Liver (tissue), 3 donors: ENCODE results near the gene LMCD1.

ENCODE experiments used
- ATF3 ChIP-seq: IDR thresholded peaks from 2 replicates; pipeline ENCODE4 v1.6.1; 2016; ENCODE audit warnings: antibody characterized with exemption
- CTCF ChIP-seq: fragments of 150-350 bp; IDR thresholded peaks from 2 replicates; pipeline ENCODE4 v1.5.1; 2017; ENCODE audit warnings: improper control_type of control experiment, low read depth, low read length; ENCODE audit not compliant: missing input control
- FOXA1 ChIP-seq: IDR thresholded peaks from 2 replicates; pipeline ENCODE4 v1.6.1; 2016; ENCODE audit warnings: antibody characterized with exemption
- JUND ChIP-seq, 2 donors: IDR thresholded peaks; 2 replicates each; pipeline ENCODE4 v1.6.1; 2016; ENCODE audit warnings: antibody characterized with exemption in 2 of 2
- MAX ChIP-seq: IDR thresholded peaks from 2 replicates; pipeline ENCODE4 v1.6.1; 2016; ENCODE audit warnings: antibody characterized with exemption
- REST ChIP-seq: IDR thresholded peaks from 2 replicates; pipeline ENCODE4 v1.6.1; 2016; ENCODE audit warnings: antibody characterized with exemption, mild to moderate bottlenecking
- RXRA ChIP-seq, 2 donors: IDR thresholded peaks; 2 replicates each; pipeline ENCODE4 v1.6.1; 2017 to 2018; ENCODE audit warnings: antibody characterized with exemption in 2 of 2, mild to moderate bottlenecking in 1 of 2
- TAF1 ChIP-seq: conservative IDR thresholded peaks from 2 replicates; pipeline ENCODE4 v1.6.1; 2016; ENCODE audit warnings: antibody characterized with exemption, mild to moderate bottlenecking
- ZBTB33 ChIP-seq: IDR thresholded peaks from 2 replicates; pipeline ENCODE4 v1.6.1; 2016; ENCODE audit warnings: antibody characterized with exemption
- donor health status: healthy.
- donor health status: healthy.

GRCh38 chr3:8505621-8506020, 4.0 kb downstream of the LMCD1 start:
- TF ChIP-seq CTCF (no peak), MAX (peak; percentile 88), REST (no peak), RXRA (IDR thresholded peaks at IDR 0.05) (peak in 1 of 2 donors; percentile 58), ZBTB33 (no peak), ATF3 (no peak), FOXA1 (peak; percentile 86), JUND (IDR thresholded peaks at IDR 0.05) (no peak), TAF1 (no peak)
